Measurements from ENCODE around the gene PARVB. TPM values are rescaled to one million over a fixed set of nuclear protein-coding genes. Genes with fewer than 3 reads are reported as not detected.
"Not testable (repeated sequence)": the region's sequence is repeated elsewhere in the genome, so short reads cannot be mapped to it uniquely, and the experiment has no call there.

PARVB gene
- total RNA-seq, 1 experiment from 2014 or later, result 72.8 TPM

DNA sequence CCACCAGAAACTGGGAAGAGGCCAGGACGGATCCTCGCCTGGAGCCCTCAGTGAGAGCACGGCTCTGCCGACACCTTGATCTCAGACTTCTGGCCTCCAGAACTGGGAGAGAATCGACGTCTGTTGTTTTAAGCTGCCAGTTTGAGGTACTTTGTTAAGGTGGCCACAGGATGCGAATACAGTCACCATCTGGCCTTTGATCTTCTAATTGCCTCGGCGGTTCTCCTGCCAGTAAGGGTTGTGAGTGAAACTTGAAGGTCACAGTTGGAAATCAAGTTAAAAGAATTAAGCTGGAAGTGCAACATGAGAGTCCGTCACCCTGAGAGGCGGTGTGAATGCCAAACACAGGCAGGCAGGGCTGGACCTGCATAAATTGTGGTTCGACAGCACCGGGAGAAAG is 27.9 kb downstream of the PARVB start:
- DNase-seq (ENCODE audit: low read depth), result no peak

DNA sequence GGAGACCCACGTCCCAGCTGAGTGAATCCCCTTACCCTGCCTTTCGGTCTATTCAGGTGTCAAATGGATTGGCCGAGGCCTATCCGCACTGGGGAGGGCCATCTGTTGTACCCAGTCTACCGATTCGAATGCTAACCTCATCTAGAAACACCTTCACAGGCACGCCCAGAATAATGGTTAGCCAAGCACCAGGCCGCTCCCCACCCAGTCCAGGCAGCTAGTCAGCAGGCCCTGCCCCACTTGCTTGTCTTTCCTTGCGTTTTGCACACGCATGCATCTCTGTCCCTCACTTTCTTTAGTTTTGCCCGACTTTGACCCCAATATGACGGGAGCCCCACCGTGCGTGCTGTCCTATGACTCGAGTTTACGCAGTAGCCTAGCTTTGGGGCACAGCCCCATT is 31.7 kb downstream of the PARVB start:
- DNase-seq (ENCODE audit: low read depth), result no peak

DNA sequence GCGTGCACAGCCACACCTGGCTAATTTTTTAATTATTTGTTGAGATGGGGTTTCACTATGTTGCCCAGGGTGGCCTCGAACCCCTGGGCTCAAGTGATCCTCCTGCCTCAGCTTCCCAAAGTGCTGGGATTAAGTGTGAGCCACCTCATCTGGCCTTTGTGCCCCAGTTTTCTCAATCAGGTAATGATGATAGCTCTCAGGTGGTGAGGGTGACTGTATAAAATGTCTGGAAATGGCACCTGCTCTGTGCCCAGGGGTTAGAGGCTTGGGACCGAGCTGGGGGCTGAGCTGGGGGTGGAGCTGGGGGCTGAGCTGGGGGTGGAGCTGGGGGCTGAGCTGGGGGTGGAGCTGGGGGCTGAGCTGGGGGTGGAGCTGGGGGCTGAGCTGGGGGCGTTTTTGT is 32.5 kb downstream of the PARVB start:
- not testable (repeated sequence) for DNase-seq (ENCODE audit: low read depth)

DNA sequence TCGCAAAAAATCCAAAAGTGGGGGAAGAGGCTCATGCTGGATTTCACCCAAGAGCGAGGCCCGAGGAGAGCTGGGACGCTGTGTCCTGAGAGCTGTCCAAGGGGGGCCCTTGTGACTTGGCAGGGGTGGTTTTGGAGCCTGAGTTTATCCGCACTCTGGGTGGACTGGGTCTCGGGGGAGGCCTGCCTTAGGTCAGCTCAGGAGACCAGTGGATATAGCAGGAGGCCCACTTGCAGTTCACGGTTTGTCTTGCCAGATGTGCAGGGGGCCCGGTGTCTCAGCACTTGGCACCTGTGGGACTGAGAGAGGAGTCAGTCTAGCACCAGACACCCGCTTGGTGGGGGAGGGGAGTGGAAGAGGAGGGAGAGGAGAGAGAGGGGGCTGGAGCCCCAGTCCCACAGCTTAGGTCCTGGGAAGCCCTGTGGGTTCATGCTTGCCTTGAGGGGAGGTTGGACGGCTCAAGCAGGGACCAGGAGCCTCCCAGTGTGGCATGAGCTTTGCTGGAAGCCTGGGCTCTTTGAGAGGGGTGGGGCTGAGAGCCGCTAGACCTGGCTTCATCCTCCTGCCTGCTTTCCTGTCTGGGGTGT is 33.4 kb downstream of the PARVB start:
- no peak for DNase-seq (ENCODE audit: low read depth)

DNA sequence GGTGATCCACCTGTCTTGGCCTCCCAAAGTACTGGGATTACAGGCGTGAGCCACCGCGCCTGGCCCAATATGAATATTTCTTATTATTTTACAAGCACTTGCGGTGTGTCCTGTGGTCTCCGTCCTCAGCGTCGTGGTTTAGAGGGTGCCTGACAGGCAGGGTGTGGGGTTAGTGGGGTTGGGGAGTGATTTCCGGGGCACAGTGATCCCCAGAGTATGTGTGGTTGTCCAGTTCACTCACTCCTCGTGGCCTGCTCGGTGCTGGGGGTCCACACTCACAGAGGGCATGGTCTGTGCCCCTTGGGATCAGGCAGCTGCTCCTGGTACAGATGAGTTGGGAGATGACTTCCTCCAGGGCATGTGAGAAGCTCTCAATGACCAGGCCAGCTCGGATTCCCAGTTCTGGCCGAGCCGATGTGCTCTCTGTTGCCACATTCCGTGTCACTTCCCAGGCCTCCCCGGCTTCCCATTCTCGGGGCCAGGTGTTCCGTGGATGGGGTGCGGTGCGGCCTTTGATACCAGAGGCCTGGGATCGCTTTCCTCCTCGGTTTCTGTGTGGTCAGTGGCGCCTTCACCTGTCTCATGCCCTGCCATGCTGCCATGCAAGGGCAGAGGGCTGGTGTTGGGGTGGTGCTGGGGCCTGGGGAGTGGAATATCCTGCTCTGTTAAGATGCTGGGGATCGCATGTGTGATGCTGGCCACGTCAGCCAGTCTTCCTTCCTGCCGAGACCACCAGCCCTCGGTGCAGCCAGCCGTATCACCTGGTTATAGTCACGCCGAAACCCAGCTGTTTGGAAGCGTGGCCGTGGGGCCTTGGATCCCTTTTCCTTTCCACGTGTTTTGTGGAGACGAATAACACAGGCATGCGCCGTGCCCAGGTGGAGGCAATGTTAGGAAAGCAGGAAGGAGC is 39.6 kb downstream of the PARVB start:
- DNase-seq (ENCODE audit: low read depth), result no peak

DNA sequence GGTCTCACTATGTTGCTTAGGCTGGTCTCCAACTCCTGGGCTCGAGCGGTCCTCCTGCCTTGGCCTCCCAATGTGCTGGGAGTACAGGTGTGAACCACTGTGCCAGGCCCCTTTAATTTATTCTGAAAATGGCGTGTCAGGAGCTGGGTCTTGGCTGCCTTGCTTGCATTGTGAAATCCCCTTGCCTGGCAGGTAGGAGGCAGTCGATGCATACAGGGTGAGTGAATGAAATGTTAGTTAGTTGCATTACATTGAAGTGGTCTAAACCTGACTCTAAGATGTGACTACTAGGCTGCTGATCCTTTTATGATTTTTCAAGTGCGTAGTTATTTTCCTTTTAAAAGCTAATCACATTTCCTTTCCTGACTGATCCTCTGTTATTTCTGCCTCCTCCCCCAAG is 42.9 kb downstream of the PARVB start:
- no peak for DNase-seq (ENCODE audit: low read depth)

DNA sequence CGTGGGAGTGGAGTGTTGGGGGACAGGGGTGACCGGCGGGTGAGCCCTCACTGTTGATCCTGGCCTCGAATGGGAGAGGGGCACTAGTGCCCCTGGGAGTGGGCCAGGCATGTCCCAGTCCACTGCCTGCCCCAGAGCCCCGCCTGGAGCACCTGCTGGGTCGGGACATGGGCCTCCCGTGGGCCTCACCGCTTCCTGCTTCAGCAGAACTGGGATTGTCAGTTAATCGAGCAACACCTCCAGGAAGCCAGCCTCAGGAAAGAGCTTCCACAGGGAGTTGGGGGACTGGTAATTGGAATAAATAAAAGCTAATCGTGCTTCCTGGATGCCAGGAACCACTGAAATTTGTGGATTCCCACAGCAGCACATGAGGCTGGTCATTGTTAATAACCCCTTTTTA is 43.8 kb downstream of the PARVB start:
- DNase-seq (ENCODE audit: low read depth), result no peak

DNA sequence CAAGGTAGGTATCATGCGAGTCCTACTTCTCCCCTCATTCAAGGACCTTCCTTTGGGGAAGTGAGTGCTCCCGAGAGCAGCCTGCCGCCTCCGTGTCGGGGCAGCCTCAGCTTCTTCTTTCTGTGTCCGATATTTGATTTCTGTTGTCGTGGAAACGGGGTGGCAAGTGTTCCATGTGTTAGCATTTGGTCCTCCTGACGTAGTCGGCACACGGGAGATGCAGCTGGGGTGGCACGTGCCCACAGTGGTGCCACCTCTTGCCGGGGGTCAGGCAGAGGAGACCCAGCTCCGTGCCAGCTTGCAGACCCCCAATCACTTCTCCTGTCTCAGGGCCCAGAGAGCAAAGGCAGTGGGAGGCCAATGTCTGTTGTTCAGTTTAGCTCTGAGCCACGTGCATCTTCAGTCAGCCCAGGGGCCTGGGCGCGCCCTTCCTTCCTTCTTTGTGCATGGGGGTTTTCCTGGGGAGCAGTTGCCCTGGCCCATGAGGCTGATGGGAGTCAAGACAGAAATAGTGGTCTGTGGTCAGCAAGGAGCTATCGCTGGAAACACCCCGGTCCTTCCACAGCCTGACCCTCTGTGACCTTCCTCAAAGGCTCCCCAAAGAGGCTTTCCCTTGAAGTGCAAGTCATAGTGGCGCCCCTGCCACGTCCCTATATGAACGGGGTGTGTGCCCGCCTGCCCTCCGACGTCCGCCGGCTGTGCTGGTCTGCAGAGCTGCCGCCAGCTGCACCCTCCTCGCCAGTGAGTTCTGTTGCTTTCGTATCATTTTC is 44.5 kb downstream of the PARVB start:
- DNase-seq (ENCODE audit: low read depth), result no peak

DNA sequence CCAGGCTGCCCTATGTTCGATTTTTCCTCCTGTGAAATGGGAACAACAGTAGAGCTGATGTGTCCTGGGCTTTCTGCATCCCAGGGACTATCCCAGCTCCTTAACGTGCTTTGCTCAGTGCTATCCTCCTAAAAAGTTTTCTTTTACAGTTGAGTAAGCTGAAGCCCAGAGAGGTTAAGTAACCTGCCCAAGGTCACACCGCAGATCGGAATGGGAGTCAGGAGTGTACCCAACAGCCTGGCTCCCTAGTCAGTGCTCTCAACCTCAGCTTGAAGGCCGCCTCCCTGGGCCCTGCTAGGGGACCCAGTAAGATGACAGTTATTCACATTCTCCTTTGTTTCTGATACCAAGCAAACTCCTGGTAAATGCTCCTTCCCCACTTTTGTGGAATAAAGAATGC is 45.9 kb downstream of the PARVB start:
- no peak for DNase-seq (ENCODE audit: low read depth)

DNA sequence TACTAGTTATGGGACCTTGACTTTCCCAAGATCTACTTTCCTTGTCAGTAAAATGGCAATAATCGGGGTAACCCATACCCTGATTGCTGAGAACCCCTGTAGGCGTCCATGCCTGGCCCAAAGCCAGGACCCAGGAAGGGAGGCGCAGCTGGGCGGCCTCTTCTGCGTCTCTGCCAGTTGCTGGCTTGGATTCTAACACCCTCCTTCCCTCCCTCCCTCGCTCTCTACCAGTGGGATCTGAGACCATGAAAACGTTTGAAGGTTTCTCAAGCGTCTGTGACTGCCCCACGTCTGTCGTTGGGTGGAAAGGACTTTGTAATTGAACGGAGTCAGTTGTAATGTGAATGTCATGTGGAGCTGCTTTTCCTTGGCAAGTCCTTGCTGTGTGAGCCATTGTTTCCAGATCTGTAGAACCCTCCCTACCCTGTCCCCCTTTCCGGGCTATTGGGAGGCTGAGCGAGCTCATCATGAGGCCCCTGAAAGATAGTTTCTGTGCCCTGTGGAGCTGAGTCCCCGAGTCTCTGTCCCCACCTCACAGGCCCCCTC is 47.8 kb downstream of the PARVB start:
- DNase-seq (ENCODE audit: low read depth), result no peak

DNA sequence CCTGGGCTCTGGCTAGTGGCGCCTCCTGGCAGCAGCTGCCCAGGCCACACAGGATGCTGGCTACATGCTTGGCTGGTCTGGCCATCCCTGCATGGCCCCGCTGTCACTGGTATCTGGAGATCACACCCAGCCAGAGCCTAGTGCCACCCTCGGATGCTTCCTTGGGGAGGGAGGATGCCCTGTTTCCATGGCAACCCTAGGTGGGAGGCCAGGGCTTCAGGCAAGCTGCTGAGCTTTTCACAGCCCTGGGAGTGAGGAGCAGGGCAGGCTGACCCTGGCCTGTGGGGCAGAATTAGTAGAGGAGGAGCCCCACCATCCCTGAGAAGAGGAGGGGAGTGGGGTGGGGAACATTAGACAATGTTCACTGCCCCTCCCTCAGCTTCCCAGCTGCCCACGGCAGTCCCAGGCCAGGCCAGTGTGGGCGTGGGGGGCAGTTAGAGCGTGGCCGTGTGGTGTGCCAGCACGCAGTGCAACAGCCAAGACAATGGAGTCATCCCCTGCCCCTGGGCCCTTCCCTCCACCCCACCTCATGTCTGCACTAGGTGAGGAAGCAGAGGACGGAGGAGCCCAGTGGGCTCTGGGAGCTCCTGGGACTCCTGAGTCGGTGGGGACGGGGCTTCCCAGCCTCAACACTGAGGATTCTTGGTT is 50.4 kb downstream of the PARVB start:
- DNase-seq (ENCODE audit: low read depth), result no peak

DNA sequence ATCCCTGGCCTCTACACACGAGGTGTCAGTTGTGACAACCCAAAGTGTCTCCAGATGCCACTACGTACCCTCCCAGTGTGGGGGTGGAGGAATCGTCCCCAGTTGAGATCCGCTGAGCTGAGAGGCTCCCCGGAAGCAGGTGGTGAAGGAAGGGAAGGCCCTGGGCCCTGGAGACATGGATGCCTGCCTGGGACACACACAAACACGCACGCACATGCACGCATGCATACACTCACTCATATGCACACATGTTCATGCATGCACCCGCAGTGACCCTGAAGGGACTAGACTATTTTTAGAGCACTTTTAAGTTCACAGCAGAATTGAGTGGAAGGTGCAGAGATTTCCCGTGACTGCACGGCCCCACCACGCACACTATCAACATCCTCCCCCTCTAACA is 50.9 kb downstream of the PARVB start:
- DNase-seq (ENCODE audit: low read depth), result no peak

DNA sequence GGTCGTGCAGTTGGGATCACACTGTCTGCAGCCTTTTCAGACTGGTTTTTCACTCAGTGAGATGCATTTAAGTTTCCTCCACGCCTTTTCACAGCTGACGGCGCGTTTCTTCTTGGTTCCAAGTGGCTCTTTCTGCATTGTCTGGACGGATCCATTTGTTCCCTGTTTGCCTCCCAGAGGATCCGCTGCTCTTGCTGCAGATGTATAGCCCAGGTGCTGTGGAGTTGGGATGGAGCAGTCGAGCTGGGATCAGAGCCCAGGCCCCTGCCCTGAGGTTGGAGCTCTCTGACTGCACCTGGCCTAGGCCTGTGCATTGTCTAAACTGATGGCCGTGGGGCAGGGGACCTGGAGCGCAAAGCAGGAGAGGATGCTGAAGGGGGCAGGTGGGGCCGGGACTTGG is 51.6 kb downstream of the PARVB start:
- no peak for DNase-seq (ENCODE audit: low read depth)

DNA sequence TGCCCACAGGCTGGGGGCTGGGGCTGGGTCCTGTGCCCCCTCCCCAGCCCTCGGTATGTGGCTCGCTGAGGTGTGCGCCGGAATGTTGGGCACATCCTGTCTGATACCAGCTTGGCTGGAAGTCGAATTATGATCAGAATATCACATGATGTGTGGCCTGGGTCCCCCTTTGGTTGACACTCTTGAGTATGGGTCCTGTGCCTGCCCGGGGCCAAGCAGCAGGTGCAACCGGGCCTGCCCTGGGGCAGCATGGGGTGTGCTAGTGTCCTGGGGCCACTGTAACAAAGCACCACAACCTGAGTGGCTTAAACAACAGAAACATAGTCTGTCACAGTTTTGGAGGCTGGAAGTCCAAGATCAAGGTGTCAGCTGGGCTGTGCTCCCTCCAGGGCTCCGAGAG is 52.7 kb downstream of the PARVB start:
- DNase-seq (ENCODE audit: low read depth), result no peak

DNA sequence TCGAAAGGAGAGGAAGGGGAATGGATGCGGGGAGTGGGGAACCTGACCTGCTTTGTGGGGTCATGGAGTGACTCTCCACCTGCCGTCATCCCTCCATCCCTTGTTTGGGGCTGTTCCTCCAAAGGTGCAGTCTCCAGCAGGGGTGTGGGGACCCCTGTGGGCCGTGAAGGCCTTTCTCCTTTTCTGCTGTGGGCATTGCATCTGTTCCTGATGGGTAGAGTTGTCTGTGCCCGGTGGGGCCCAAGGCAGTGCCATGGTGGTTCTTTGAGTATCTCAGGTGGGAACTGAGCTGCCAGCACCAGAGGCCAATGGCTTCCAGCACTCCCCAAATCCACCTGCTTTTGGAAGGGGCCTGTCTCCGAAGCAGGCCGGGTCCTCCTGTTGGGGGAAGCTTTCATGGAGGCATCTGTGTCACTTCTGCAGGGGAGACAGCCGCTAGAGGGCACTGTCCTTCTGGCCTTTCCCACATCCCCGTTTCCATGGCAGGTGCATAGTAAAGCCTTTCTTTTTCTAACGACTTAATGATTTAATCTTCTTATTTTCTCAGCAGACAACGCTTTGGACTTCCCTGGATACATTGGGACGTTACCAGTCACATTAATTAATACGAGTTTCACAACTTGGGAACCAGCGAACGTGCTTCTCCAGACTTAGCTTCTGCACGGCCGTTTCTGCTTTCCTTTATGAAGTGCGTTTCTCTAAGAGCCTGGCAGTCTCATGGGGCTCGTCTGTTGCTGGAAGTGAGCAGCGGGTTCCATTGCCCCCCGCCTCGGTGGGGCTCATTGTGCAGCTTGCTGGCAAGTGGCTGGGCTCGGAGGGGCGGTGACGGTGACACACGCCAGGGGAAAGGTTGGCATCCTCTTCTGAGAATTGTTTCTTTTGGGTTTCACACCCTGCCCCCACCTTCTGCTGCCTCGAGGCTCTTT is 57.1 kb downstream of the PARVB start:
- peak; percentile 52 for DNase-seq (ENCODE audit: low read depth)

DNA sequence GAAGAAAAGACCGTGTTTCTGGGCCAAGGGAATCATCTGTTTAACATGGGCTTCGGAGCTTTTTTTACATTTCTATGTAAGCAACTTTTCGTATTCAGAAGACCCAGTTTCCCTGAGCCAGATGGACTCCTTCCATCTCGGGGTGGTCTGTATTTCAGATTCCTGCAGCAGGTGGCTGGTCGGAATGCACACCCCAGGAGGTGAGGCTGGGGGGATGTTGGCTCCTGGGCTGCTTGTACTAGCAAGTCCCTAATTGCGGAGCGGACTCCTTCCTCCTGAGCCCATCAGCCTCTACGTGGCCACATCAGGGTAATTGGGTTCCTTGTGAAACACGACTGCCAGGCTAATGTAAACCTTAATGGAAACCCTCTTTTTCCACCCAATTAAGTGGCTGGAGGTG is 58.7 kb downstream of the PARVB start:
- DNase-seq (ENCODE audit: low read depth), result no peak

DNA sequence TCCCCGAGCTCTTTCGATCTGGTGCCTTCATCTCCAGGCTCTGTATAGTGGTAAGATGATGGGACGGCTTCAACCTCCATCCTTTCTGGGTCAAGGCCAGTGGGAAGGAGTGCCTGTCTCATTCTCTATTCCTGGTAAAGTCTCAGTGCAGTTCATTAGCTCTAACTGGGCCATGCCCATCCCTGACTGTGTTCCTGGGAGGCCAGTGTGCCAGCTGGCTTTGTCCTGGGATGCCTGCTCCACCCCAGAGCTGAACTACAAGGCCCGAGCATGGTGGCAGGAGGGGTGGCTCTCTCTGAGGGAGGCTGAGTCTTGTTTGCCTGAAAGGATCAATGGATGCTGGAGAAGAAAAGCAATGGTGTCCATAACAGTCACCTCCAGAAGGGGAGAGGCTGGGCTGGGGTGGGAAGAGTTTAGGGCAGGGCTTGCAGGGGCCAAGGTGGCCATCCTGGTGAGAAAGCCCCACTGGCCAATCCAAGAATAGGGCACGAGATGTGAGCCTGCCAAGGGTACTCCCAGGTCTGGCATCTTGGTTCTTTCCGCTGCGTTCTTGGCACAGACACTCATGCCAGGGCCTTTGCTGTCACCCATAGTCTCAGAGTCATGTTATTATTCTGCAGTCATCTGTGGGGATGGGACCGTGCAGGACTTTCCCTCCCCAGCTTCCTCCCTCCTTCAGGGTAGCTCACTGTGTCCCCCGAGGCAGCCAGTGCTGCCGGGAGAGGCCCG is 60.1 kb downstream of the PARVB start:
- no peak for DNase-seq (ENCODE audit: low read depth)

DNA sequence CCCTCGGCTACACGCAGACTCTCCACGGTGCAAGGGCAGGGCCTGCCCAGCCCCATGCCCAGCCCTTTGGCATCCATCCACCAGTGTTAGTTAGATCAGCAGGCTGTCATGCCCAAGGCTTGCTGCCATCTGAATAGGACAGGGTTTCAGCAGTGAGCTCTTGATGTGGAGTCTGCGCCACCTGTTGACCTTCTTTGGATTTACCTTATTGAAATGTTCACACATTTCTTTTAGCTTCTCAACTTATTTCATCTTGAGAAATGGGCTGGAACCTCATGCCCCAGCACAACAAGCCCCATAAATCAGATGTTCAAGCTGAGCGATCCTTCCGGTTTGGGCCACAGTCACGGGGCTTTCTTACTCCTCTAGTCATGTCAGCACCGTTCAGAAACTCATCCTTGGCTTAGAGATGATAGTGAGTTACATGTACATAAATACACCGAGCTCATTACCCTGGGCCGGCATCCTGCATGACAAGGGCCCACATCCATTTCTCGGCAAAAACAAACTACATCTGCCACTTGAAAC is 61.7 kb downstream of the PARVB start:
- peak; percentile 56 for DNase-seq (ENCODE audit: low read depth)

DNA sequence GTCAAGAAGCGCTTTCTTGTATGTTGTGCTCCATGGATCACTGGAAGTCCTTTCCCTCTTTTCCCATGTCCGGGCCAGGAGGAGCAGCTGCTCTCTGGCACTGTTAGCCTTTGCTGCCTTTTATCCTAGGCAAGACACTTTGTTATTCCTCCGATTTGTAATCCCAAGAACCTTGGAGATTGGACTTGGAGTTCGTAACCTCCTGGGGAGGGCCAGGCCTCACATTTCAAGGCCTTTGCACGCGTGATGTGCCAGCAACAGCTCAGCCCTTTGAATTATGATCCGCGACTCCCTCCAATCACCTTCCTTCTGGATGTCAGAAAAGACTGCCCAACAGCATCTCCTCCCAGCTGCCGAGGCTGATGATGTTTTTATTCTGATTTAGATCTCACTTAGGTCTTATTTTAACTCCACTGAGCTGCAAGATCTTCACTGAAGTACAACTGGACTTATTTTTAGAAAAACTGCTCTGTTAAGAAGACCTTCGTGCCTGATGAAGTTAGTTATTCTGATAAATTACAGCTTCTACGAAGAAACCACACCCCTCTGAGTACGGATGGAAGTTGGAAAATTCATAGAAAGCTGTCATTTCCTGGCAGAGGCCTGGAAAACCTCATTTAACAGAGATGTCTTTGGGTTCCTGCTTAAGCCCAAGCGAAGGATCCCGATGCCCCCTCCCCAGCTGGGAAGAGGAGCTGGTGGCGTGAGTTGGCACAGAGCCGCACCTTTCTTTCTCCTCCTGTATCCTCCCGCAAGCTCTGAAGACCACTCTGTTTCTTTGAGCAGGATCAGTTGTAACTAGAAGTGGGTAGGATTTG is 62.4 kb downstream of the PARVB start:
- no peak for DNase-seq (ENCODE audit: low read depth)

Measured in RPMI7951 (cell line).